Measurements from ENCODE around the gene THSD7A.

DNA sequence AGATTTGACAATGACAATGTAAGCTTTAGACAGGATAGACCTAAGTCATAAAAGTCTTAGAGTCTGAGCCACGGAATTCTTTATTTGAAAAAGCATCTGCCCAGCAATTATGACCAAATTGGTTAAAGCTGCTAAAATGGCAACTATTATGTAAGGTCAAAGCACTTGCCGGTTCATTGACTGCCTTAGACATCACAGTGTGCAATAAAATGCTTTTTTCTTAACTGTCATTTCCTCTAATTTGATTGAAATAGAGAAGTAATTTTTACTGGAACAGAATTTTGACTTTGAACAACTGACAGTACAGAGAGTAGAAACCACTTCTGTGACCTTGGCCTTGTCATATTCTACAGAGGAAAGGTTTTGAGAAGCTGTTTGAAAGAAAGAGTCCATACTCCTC lies 142.9 kb downstream of the THSD7A start:
- TF ChIP-seq CTCF (conservative IDR thresholded peaks at IDR 0.05; ENCODE audit: low read depth, low read length) (no peak), EZH2 (IDR thresholded peaks at IDR 0.05; ENCODE audit: borderline replicate concordance, low read depth, low read length, poor library complexity, severe bottlenecking) (no peak)
